AG04450 (cell line): Measurements from ENCODE around the gene SGTA. TPM values are rescaled to one million over a fixed set of nuclear protein-coding genes. Genes with fewer than 3 reads are reported as not detected.

Experiments
- CTCF ChIA-PET: fragments of 300-600, 350-600 bp; formaldehyde crosslinking; extraction: SDS; loops from one replicate; lab custom pipeline; 2022; ENCODE audit warnings: antibody characterized with exemption, inconsistent platforms; lab: Charles Lee
- POLR2A ChIA-PET: fragments of 350-600 bp; formaldehyde crosslinking; extraction: SDS; loops from one replicate; lab custom pipeline; 2021; ENCODE audit warnings: antibody characterized with exemption, inconsistent platforms; lab: Yijun Ruan, JAX
- DNase-seq: peaks from one replicate; pipeline ENCODE4 v3.0.0-alpha.2; 2011; ENCODE audit warnings: low read depth, low spot score
- H3K27ac ChIP-seq: one replicate; pipeline ENCODE4 v1.5.1; 2012; ENCODE audit warnings: low read depth, low read length, control low read depth
- H3K27me3 ChIP-seq: one replicate; pipeline ENCODE4 v1.6.0; 2012; ENCODE audit warnings: low read length; ENCODE audit not compliant: control insufficient read depth, insufficient read depth
- H3K4me3 ChIP-seq: 2 replicates; pipeline ENCODE4 v1.5.1; 2011; ENCODE audit warnings: mild to moderate bottlenecking, low read depth, low read length, control low read depth
- H3K9me3 ChIP-seq: 2 replicates; pipeline ENCODE4 v1.5.1; 2012; ENCODE audit warnings: low read length; ENCODE audit not compliant: control insufficient read depth, insufficient read depth
- CTCF ChIP-seq: IDR thresholded peaks from 2 replicates; pipeline ENCODE4 v1.5.1; 2011; ENCODE audit warnings: low read depth, low read length, control low read depth, inconsistent platforms
- polyA plus RNA-seq: library from polyadenylated mRNA; depleted of rRNA; stranded (reverse); fragments of >200 nt; gene quantifications from 2 replicates; pipeline ENCODE4 v1.2.3, GENCODE V29; 2011

Gene SGTA
- polyA plus RNA-seq, 1 experiment, result 44.0 TPM

GRCh38 chr19:2812414-2813234 lies 29.6 kb upstream of the SGTA start:
- ChIA-PET POLR2A (no interaction called here), CTCF (no interaction called here)
- no peak overlapping the region for H3K4me3 ChIP-seq
- DNase-seq, result no peak
- H3K27ac ChIP-seq, result no peak overlapping the region
- H3K9me3 ChIP-seq, result peaks cover 10% of the 10 kb centered on the region; the same call in 1 of the 2 replicates
- no peaks in the 10 kb centered on the region for H3K27me3 ChIP-seq
- no peak for TF ChIP-seq CTCF

- POLR2A ChIA-PET, result no interaction called here
- CTCF ChIA-PET, result no interaction called here
- DNase-seq, result no peak
- H3K27me3 ChIP-seq, result no peaks in the 10 kb centered on the region
- no peak overlapping the region for H3K4me3 ChIP-seq
- H3K27ac ChIP-seq, result no peak overlapping the region
- no peak for TF ChIP-seq CTCF
- H3K9me3 ChIP-seq, result peaks cover 6% of the 10 kb centered on the region; the same call in 1 of the 2 replicates
These were observed 28.8 kb upstream of the SGTA start for GRCh38 chr19:2811735-2812413.

GRCh38 chr19:2811221-2811722 lies 28.2 kb upstream of the SGTA start:
- CTCF ChIA-PET, result interaction anchor here (1.6 kb wide), 1 partner anchor 8 kb away, joined by 3 read pairs; no protein-coding TSS in a partner anchor
- no peak for TF ChIP-seq CTCF
- no peaks in the 10 kb centered on the region for H3K27me3 ChIP-seq
- POLR2A ChIA-PET, result no interaction called here
- H3K27ac ChIP-seq, result no peak overlapping the region
- peaks cover under 1% of the 10 kb centered on the region; the same call in 1 of the 2 replicates for H3K9me3 ChIP-seq
- H3K4me3 ChIP-seq, result no peak overlapping the region
- DNase-seq, result no peak

- no peak for TF ChIP-seq CTCF
- no peak for DNase-seq
- H3K4me3 ChIP-seq, result no peak overlapping the region
- ChIA-PET CTCF (interaction anchor here (1.6 kb wide), 1 partner anchor 9 kb away, joined by 3 read pairs; no protein-coding TSS in a partner anchor), POLR2A (no interaction called here)
- H3K27ac ChIP-seq, result no peak overlapping the region
- H3K9me3 ChIP-seq, result no peaks in the 10 kb centered on the region; the same call in 1 of the 2 replicates
- no peaks in the 10 kb centered on the region for H3K27me3 ChIP-seq
These were observed 27.3 kb upstream of the SGTA start for GRCh38 chr19:2810141-2811091.
